Esophagus mucosa (tissue), 1 donor: ENCODE results near the gene MREG. TPM values are rescaled to one million over a fixed set of nuclear protein-coding genes. Genes with fewer than 3 reads are reported as not detected.
"Not testable (repeated sequence)": the region's sequence is repeated elsewhere in the genome, so short reads cannot be mapped to it uniquely, and the experiment has no call there.

ENCODE experiments used
- ATAC-seq: fragments of 200-7000 bp; cut with Tn5 transposase; one replicate; pipeline ENCODE4 v1.9.1; 2020
- total RNA-seq: library from RNA; stranded (reverse); gene quantifications from one replicate; pipeline ENCODE4 v1.2.4, GENCODE V29; 2023
- donor health status: DM: yes; HTN: yes; CAD: no.

Gene MREG
- total RNA-seq, 1 donor from 2014 or later = 61.9 TPM

GRCh38 chr2:215952860-215953637 lies 60.3 kb downstream of the MREG start:
- no peak for ATAC-seq

- ATAC-seq = no peak
These were observed 61.8 kb downstream of the MREG start for GRCh38 chr2:215951558-215951957.

GRCh38 chr2:215949991-215950404 lies 63.4 kb downstream of the MREG start:
- peak; percentile 61 for ATAC-seq

- ATAC-seq = no peak
These were observed 65.3 kb downstream of the MREG start for GRCh38 chr2:215948051-215948450.

- no peak for ATAC-seq
These were observed 66.8 kb downstream of the MREG start for GRCh38 chr2:215946586-215946985.

GRCh38 chr2:215942194-215942593 lies 71.2 kb downstream of the MREG start:
- ATAC-seq = no peak

- ATAC-seq = peak; percentile 14
These were observed 71.6 kb downstream of the MREG start for GRCh38 chr2:215941726-215942125.

- no peak for ATAC-seq
These were observed 72.6 kb downstream of the MREG start for GRCh38 chr2:215940645-215941184.

GRCh38 chr2:215937190-215937589 lies 76.2 kb downstream of the MREG start:
- peak; percentile 56 for ATAC-seq

- peak; percentile 19 for ATAC-seq
These were observed 80.2 kb downstream of the MREG start for GRCh38 chr2:215933151-215933550.

GRCh38 chr2:215931256-215931903 lies 82.0 kb downstream of the MREG start:
- ATAC-seq = peak; percentile 77

GRCh38 chr2:215930505-215931253 lies 82.7 kb downstream of the MREG start:
- no peak for ATAC-seq

GRCh38 chr2:215929602-215930335 lies 83.6 kb downstream of the MREG start:
- peak; percentile 42 for ATAC-seq

GRCh38 chr2:215928086-215928485 lies 85.3 kb downstream of the MREG start:
- ATAC-seq = no peak

- ATAC-seq = not testable (repeated sequence)
These were observed 86.4 kb downstream of the MREG start for GRCh38 chr2:215926992-215927391.

GRCh38 chr2:215921895-215922294 lies 91.5 kb downstream of the MREG start:
- ATAC-seq = no peak

- peak; percentile 91 for ATAC-seq
These were observed 92.9 kb downstream of the MREG start for GRCh38 chr2:215920244-215921100.

GRCh38 chr2:215919624-215920243 lies 93.6 kb downstream of the MREG start:
- ATAC-seq = no peak

- ATAC-seq = no peak
These were observed 94.3 kb downstream of the MREG start for GRCh38 chr2:215918901-215919599.

GRCh38 chr2:215917953-215918620 lies 95.3 kb downstream of the MREG start:
- no peak for ATAC-seq
